Islet of Langerhans (tissue), 1 donor: Measurements from ENCODE around the gene GRIA3.
"Not testable (repeated sequence)": the region's sequence is repeated elsewhere in the genome, so short reads cannot be mapped to it uniquely, and the experiment has no call there.

Source experiments
- FAIRE-seq: peaks from one replicate; lab custom pipeline; 2011; peaks lifted over from hg19 to GRCh38; lab: Jason Lieb, UNC

The GRIA3 gene

DNA sequence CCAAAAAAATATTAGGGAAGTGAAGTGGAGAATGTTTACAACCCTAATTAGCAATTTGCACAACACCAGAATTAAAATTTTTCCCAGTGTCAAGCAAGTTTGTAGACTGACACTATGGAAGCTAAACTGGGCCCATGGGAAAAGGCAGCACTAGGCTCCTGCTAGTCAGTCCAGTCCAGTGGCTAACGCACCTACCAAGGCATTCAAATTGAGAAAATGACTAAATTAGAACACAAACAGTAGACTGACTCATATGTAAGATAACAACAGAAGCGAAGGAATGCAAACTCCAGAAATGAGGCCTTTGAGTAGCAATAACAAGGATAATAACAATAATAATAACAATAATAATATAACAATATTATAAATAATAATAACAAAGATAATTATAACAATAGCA is 90.7 kb downstream of the GRIA3 start:
- FAIRE-seq, result no peak

DNA sequence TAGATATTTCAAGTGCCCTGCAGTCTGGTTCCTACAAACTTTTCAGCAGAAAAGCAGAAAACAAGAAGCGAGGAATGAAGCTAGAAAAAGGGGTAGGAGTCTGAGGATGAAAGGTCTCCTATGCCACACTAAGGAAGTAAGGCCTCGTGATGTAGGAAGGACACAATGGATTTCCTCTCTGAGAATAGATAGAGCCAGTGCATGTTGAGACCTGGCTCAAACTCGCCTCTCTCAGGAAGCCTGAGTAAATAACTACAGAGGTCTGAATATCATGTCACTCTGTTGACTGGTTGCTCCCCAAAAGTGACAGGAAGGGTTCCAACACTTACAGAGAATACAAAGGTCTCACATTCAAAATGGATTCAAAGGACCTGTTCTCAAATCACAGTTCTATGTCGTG is 93.3 kb downstream of the GRIA3 start:
- no peak for FAIRE-seq

DNA sequence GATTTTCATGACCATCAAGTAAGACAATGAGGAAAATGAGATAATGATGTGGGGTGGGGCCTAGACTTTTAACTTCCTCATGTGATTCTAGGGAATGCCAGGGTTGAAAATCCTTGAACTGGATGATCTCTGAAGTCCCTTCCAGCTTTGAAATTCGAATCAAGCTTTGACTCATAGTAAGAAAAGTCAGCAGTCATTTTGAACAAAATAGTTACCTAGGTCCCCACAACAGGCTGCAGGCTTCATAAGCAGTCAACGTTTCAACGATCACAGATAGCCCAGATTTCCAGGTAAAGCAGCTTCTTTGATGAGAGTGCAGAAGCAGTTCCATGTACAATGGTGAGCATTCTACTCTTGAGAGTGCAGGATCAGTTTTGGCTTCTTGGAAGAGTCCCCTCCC is 93.7 kb downstream of the GRIA3 start:
- FAIRE-seq, result no peak

DNA sequence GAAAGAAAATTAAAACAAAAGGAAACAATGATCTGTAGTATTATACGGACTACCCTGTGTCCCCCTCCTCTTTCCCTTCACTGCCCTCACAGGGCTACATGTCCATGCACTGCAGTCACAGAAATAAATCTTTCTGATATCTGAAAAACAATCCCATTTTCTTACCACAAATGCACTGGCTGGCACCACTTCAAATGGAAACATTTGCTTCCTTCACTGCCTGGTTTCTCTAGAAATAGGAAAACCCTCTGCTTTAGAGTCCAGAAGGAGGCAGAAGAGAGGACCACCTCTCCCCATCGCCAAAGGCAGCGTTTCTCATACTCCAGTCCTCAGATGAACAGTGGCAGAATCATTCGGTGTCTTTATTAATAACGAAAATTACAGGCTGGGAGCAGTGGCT is 98.2 kb downstream of the GRIA3 start:
- FAIRE-seq, result no peak

DNA sequence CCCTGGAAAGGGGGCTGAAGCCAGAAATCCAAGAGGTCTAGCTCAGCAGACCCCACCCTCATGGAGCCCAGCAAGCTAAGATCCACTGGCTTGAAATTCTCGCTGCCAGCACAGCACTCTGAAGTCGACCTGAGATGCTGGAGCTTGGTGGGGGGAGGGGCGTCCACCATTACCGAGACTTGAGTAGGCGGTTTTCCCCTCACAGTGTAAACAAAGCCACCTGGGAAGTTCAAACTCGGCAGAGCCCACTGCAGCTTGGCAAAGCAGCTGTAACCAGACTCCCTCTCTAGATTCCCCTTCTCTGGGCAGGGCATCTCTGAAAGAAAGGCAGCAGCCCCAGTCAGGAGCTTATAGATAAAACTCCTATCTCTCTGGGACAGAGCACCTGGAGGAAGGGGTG is 99.3 kb downstream of the GRIA3 start:
- FAIRE-seq, result not testable (repeated sequence)

DNA sequence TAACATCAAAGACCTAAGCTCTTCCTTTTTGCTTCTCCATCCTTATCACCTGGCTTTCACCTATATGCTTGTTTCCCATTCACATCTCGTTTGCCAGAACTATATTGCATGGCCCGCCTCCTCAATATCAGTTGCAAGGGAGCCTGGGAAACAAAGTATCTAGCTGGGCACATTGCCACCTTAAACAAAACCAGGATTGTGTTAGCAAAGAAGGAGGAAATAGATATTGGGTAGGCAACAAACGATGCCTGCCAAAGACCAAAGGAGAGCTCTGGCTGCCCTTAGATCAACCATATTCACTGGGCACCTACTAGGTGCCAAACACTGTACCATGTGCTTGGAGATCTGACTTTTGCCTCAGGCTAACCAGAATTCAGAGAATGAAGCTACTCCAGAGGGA is 107.5 kb downstream of the GRIA3 start:
- FAIRE-seq, result no peak

DNA sequence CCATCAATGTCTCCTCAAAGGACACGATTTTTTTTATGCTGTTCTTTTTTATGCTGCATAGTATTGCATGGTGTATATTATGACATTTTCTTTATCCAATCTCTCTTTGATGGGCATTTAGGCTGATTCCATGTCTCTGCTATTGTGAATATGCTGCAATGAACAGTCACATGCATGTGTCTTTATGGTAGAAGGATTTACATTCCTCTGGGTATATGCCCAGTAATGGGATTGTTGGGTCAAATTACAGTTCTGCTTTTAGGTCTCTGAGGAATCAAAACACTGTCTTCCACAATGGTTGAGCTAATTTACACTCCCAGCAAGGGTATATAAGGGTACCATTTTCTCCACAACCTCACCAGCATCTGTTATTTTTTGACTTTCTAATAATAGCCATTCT is 113.9 kb downstream of the GRIA3 start:
- peak; percentile 9 for FAIRE-seq

DNA sequence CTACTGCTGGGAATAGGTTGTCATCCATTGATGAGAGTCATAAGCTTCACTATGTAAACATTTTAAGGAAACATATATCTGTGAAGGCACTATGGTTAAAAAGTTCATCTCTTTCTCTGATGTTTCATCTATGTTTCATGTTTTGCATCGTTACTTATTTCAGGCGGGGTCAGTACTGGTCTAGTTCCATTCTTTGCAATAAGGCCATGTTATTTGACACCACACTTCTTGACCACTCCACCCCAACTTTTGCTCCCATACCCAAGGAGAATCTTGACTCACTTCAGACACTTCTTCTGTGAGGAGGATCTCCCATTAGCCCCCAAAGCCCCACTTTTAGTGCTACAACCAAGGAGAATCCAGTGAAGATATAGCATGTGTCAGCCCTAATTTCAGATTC is 119.4 kb downstream of the GRIA3 start:
- FAIRE-seq, result no peak

DNA sequence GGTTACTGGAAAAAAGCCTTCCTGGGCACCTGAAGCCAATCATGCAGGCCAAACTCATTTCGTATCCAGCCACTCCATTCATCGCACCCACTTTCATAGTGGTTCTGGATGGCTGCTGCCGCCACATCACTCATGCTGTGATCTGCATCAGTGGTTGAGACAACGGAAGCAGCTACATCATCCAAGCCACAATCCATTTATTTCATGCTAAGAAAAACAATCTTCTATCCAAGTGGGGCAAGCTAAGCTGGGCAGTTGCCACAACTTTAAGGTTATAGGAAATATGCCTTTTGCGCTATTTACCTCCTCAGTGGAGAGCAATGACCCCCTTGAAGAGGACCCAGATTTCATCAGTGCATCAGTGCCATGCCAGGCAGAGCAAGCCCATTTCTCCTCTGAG is 124.6 kb downstream of the GRIA3 start:
- FAIRE-seq, result no peak

DNA sequence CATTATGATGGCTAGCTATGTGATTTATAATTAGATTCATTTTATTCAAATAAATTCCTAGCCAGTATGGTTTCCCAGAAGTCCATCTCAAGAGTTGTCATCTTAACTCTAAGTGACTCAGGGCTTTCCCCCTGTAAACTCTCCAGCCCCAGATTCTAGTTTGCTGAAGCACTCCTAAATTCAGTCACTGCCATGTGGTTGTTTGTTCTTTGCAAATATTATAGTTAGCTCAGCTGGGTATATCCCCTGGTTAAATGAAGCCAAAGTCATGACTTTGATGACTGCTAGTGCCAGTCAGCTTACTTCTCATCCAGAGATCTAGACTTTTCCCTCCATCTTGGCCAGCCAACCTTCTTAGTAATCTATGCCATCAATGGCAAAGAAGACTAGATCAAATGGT is 126.0 kb downstream of the GRIA3 start:
- no peak for FAIRE-seq

DNA sequence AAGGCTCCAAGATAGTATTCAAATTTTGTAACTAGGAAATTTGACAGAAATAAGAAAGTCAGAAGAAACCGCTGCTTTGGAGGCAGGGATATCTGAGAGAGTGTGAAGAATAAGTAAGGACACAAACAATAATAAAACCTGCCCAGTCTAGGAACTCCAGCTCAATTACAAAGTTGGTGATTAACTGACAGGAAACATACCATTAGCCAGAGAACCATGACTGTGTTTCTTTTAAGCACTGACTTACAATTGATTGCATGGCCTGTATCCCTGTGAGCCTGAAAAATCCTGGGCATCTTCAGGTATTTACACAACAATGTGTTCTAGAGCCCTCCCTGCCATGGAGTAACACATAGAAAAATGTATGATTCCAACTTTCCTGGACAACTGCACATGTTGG is 127.4 kb downstream of the GRIA3 start:
- no peak for FAIRE-seq

DNA sequence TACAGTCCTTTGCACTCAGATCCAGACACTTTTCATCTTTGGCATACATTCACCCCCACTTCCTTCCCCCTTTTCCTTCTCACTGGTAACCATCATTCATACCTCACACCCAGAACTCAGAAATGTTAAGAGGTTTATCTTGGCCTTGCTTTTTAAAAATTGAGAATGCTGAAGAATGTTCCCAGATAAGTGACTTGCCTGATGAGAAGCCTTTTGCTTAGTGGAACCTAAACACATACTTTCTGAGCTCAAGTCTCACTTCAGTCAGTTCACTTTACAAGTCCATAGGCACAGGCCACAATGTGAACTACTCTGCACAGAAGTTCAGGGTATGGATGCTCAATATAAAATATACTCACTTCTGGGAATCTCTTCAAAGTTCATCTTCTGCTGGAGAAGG is 129.4 kb downstream of the GRIA3 start:
- FAIRE-seq, result no peak

DNA sequence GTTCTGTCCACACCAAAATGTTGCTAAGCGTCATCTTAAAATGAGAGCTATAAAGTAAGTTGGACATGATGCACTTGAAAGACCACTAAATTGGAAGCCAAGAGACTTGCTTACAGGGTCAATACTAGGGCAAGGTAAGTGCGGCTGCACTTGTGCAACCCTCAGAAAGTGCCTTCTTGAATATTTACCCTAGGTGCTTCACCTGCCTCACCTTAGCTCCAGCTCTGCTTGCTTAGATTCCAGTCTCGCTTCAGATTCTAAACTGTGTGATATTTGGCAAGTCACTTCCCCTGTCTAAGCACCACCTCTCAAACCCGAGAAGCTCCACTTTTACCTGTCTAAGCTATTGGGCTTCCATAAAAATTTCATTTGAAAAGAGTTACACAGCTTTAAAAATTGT is 136.5 kb downstream of the GRIA3 start:
- FAIRE-seq, result no peak

DNA sequence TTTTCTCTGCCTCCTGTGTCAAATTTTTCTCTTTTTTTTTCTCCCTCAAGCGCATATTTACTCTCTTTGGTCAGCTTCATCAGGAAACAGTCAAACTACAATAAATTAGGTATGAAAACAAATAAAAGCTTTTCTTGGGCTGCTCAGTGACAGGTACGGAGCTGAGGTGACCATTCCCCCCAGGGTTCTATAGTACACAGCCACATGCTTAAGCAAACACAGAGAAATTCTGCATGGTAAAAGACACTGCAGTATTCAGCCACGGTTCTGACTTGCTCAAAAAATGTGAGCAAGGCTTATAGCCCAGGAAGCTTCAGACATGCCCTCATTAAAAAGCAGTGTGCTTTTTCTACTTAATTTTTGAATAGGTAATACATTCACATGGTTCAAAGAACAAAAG is 138.5 kb downstream of the GRIA3 start:
- FAIRE-seq, result no peak

DNA sequence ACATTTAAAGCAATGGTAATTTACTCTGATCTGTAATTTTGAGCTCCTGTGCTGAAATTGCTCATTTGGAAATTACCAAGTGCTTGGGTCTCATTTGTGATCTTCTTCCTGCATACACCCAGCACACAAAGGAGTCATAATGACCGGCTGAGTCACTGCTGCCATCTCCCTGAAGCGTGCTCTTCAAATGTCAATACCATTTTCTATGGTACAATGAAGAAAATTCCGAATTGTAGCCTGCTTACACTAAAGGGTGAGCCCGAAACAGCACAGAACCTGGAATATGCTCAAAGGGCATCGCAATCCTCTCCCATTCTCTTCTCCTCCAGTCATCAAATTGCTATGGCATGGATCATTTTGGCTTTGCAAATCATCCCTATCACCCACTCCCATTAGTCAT is 140.5 kb downstream of the GRIA3 start:
- FAIRE-seq, result peak; percentile 27

DNA sequence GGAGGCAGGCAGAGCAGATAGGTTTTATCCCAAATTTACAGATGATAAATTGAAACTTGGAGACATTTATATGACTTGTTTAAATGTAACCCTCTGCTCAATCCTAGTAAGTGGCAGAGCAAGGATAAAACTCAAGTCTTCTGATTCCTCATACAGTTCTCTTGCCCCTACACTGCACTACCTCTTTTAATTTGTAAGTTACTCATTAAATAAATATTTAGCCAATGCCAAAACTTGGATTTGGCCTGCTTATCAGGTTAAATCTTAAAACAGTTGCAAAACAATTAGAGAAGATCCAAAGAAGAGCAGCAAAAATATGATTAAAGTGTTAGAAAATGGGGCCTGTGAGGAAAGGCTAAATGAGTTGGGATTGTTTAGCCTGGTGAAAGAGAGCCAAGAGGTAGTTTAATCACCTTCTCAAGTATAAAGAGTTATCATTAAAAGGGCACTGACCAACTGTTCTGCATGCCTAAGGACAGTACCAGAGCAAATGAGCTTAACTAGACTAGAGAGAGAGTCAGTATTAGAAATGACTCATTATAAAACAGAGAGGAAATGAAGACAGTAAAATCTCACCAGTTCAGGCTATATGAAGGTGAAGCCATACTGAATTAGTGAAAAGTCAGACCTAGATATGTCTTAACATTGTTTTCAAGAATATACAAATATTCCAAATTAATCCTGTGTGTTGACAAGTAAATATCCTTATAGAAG is 146.3 kb downstream of the GRIA3 start:
- peak; percentile 93 for FAIRE-seq

DNA sequence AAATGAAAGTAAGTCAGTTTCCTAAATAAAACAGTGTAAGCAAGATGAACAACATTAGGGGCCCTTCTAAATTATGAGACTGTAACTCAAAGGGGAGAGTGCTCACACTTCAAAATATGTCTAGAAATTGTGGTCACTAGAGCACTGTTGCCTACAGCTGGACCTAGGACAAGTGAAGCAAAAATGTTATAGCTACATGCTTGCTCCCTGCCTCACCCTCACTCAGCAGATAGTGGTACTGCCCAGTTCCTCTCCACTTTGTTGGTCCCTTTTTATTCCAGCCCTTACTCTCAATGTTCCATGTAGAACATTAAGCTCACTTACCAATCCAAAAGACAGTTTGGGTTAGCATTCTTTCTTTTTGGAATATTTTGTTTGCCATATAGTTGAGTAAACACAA is 147.3 kb downstream of the GRIA3 start:
- peak; percentile 41 for FAIRE-seq

DNA sequence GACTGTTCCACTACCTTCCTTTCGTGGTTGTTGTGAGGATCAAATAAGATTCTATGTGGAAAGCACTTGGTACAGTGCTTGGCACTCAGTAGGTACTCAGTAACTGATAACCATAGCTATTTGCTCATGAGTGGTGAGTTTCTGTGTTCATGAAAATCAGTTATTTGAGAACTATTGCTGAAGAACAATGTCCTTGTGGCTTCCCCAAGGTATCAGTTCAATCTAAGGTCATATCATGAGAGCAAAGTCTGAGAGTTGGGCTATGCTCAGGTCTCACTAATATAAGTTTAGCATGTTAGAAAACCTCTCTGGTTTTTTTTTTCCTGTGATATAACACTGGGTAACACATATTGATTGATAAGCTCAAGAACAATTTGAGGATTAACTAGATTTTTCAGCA is 147.8 kb downstream of the GRIA3 start:
- no peak for FAIRE-seq

DNA sequence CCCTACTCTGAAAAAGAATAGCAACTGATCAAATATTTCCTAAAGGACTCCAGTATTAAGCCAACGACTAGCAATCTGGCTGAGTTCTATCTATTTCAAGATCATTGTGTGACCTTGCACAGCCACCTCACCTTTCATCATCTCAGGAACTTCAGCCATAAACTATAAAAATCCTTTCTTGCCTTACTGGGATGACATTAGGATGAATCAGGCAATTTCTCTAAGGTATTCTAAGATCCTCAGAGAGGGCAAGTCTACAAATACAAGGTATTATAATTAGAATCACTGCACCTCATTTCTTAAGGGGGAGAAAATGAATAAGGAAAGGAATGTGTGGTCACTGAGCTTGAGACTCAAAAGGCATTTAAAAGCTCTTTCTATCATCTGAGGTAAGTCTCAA is 152.6 kb downstream of the GRIA3 start:
- FAIRE-seq, result no peak

DNA sequence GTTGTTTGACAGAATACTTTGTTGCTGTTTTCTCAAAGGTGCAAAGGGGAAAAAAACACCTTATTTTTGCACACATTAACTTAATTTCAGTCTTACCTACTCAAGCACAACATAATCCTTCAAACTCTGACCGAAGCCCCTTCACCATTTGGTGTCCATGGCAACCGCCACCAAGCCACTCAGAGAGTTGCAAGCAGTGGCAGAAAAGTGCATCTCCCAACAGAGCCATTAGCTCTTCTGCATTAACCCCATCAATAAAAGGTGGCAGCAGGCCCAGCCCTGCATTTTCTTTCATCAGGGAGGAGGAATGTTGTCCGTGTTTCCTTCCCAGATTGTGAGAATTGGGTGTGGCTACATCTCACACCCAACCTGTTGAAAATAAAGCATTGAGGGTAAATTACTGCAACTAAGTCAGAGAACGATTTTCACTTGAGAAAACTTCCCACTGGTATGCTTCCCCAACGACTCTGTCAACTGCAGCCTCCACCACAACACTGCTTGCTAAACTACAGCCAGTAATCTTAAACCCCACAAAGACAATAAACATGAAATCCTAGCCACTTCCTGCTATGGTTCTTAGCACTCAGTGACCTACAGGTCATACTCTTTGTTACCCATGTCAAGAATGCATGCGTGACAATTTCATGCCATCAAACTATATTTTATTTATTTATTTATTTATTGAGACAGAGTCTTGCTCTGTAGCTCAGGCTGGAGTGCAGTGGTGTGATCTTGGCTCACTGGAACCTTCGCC is 154.0 kb downstream of the GRIA3 start:
- no peak for FAIRE-seq

DNA sequence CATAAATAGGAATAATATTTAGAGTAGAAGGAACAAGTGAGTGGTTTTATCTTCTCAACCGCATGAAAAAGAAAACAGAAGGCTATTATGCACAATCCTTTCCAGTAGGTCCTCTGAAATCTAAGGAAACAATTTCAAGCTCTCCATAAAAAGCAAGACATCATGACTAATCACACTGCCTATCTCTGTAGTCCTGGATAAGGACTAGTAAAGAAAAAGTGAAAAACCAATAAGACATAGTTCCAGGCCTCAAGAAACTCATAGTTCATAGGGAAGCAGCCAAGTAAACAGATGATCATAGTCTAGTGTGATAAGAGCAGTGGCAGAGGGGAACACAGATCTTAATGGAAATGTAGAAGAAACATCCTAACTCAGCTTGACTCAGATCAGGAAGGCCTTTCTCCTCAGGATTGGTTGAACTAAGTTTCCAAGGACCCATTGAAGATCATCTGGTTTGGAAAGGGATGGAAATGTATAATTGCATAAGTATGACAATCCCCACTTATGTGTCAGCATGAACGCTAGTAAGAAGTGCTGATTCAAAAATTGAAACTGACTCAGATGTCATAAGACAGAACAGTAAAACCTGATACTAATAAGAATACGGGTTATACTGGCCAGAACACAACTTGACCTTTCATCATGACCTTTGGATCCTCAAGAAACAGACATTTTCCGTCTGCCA is 155.3 kb downstream of the GRIA3 start:
- FAIRE-seq, result no peak

DNA sequence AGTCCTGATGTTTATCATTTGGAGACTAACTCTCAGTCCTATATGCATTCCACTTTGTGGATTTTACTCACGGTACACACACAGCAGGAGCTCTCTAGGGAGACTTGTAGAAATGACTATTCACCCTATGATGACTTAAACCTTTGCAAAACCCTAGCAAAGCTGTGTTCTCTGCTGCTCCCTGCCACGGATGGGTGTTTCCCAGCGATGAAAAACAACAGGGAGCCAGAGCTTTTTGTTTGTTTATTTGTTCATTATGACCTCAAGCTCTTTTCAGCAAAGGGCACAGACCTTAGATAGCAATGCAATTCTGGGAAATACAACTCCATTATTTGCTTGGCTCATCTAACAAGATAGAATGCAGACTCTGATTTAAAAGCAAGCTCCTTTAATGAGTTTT is 156.6 kb downstream of the GRIA3 start:
- FAIRE-seq, result no peak

DNA sequence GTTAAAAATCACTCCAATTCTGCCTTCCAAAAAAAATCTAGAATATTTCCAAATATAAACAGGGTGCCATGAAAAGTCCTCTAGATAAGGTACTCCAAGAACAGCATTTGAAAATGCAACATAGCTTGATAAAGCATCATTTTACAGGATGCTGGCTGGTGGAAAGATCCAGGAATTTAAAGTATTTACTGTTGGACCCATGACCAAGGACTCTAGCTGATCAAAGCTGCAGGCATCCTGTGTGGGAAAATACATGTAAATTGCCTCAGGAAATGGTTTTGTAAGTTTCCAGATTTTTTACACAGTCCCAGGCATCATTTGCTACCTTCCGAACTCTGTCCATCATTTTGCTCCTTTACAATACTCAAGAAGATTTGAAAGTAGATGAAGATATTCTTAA is 164.4 kb downstream of the GRIA3 start:
- FAIRE-seq, result no peak

DNA sequence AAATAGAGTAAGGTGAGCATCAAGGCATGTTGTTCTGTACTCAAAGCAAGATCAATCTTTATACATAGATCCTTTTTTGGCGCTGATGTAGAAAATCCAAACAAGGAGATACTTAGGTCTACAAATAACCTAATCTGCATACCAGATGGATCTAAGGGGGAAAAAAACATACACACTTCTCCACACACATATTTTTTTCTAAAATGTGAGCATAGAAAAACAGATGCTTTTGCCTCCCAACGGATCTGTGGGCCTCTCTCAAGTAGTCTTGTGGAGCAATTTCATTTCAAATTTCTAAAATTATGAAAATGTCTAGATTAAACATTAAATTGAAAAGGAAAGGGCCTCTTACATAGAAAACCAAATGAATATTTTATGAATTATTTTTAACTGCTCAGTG is 166.1 kb downstream of the GRIA3 start:
- FAIRE-seq, result no peak
